Thoracic aorta (tissue), 2 donors: ENCODE data around the gene MIB2. TPM values are rescaled to one million over a fixed set of nuclear protein-coding genes. Genes with fewer than 3 reads are reported as not detected.

Source experiments
- ATAC-seq: fragments of 150-250 bp; one replicate; pipeline ENCODE4 v1.8.0; 2017; ENCODE audit warnings: low read depth; ENCODE audit not compliant: insufficient number of reproducible peaks, low FRiP score
- DNase-seq: peaks from one replicate; pipeline ENCODE4 v3.0.0-alpha.2; 2020; ENCODE audit warnings: low spot score
- H3K27ac ChIP-seq, 2 donors: fragments of 200-600 bp; sonication (generic); 1 replicate in 1 of 2; 2 replicates in 1 of 2; pipeline ENCODE4 v1.5.1; 2016; ENCODE audit warnings: mild to moderate bottlenecking in 2 of 2, moderate library complexity in 2 of 2
- H3K27me3 ChIP-seq: fragments of 200-600 bp; sonication (generic); replicated peaks from 2 replicates; pipeline ENCODE4 v1.6.0; 2016; ENCODE audit warnings: mild to moderate bottlenecking; ENCODE audit not compliant: insufficient read depth
- H3K36me3 ChIP-seq: fragments of 200-600 bp; sonication (generic); one replicate; pipeline ENCODE4 v1.5.1; 2016
- H3K4me1 ChIP-seq, 2 donors: fragments of 200-600 bp; sonication (generic); 1 replicate in 1 of 2; 2 replicates in 1 of 2; pipeline versions ENCODE4 v1.5.1 to v1.6.0; 2016; ENCODE audit warnings: low read depth in 2 of 2, mild to moderate bottlenecking in 1 of 2; ENCODE audit not compliant: control insufficient read depth in 1 of 2
- H3K4me3 ChIP-seq: fragments of 200-600 bp; sonication (generic); 2 replicates; pipeline ENCODE4 v1.5.1; 2016; ENCODE audit warnings: mild to moderate bottlenecking
- H3K9me3 ChIP-seq: fragments of 200-600 bp; sonication (generic); 2 replicates; pipeline ENCODE4 v1.5.1; 2016
- CTCF ChIP-seq: fragments of 200-600 bp; sonication (generic); IDR thresholded peaks from one replicate; pipeline ENCODE4 v1.5.1; 2019; ENCODE audit warnings: antibody characterized with exemption
- total RNA-seq, 2 donors: library from RNA; depleted of rRNA; stranded (reverse); fragments of >200 nt; gene quantifications; one replicate each; pipeline versions ENCODE4 v1.1.0 to v1.2.3, GENCODE V29; 2016

The MIB2 gene
- total RNA-seq, 2 donors from 2014 or later = 48.6 to 102 TPM

GRCh38 chr1:1626207-1627141, 11.2 kb downstream of the MIB2 start:
- no peaks in the 10 kb centered on the region for H3K9me3 ChIP-seq
- ATAC-seq (no peak), DNase-seq (no peak)
- peaks cover 3% of the 10 kb centered on the region for H3K36me3 ChIP-seq
- no peaks in the 10 kb centered on the region for H3K27me3 ChIP-seq
- H3K4me1 ChIP-seq = peaks cover 0 to 6% of the 10 kb centered on the region in 2 donors
- no peak overlapping the region for H3K4me3 ChIP-seq
- no peak for TF ChIP-seq CTCF
- H3K27ac ChIP-seq = no peak overlapping the region

GRCh38 chr1:1627261-1627828, 12.0 kb downstream of the MIB2 start:
- Histone ChIP-seq H3K27me3 (no peaks in the 10 kb centered on the region), H3K36me3 (peaks cover 3% of the 10 kb centered on the region), H3K9me3 (no peaks in the 10 kb centered on the region), H3K27ac (no peak overlapping the region), H3K4me3 (no peak overlapping the region), H3K4me1 (peaks cover 6 to 13% of the 10 kb centered on the region in 2 donors)
- no peak for DNase-seq
- no peak for TF ChIP-seq CTCF
- no peak for ATAC-seq

- DNase-seq = no peak
Observed at GRCh38 chr1:1627829-1628753, 12.8 kb downstream of the MIB2 start.

GRCh38 chr1:1628754-1629429, 13.6 kb downstream of the MIB2 start:
- Histone ChIP-seq H3K27ac (no peak overlapping the region), H3K4me3 (peak overlapping the region; percentile 31), H3K4me1 (peaks cover 6 to 13% of the 10 kb centered on the region in 2 donors), H3K36me3 (peaks cover 3% of the 10 kb centered on the region), H3K9me3 (no peaks in the 10 kb centered on the region), H3K27me3 (no peaks in the 10 kb centered on the region)
- ATAC-seq (no peak), DNase-seq (no peak)
- no peak for TF ChIP-seq CTCF

More at GRCh38 chr1:1627829-1628753, 12.8 kb downstream of the MIB2 start:
- no peak for TF ChIP-seq CTCF
- no peak for ATAC-seq
- H3K4me3 ChIP-seq = no peak overlapping the region
- peaks cover 6 to 13% of the 10 kb centered on the region in 2 donors for H3K4me1 ChIP-seq
- peaks cover 3% of the 10 kb centered on the region for H3K36me3 ChIP-seq
- H3K27me3 ChIP-seq = no peaks in the 10 kb centered on the region
- no peaks in the 10 kb centered on the region for H3K9me3 ChIP-seq
- H3K27ac ChIP-seq = no peak overlapping the region
